ENCODE measurements around the gene IMPG1.

DNA sequence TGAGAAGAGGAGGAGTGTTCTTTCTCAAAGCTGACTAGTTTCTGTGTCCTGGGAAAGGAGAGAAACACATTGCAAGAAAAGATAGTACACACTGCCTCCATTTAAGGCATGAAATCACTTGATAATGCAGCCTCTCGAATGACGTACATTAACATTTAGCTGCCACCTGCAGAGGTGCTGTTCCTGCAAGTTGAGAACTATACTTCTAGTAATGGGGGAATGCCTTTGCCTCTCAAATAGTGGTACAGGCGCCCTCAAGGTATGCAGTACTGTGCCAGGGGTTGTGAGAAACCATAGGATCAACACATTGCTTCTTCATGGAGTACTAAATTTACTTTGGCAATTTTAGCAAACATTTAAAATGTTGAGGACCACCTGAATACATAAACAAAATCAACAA is 20.1 kb downstream of the IMPG1 start:
- TF ChIP-seq, protein P1, sequence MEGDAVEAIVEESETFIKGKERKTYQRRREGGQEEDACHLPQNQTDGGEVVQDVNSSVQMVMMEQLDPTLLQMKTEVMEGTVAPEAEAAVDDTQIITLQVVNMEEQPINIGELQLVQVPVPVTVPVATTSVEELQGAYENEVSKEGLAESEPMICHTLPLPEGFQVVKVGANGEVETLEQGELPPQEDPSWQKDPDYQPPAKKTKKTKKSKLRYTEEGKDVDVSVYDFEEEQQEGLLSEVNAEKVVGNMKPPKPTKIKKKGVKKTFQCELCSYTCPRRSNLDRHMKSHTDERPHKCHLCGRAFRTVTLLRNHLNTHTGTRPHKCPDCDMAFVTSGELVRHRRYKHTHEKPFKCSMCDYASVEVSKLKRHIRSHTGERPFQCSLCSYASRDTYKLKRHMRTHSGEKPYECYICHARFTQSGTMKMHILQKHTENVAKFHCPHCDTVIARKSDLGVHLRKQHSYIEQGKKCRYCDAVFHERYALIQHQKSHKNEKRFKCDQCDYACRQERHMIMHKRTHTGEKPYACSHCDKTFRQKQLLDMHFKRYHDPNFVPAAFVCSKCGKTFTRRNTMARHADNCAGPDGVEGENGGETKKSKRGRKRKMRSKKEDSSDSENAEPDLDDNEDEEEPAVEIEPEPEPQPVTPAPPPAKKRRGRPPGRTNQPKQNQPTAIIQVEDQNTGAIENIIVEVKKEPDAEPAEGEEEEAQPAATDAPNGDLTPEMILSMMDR (conservative IDR thresholded peaks at IDR 0.05) = no peak
- no peak for TF ChIP-seq ZFX (IDR thresholded peaks at IDR 0.05)
